Effector memory CD4-positive, alpha-beta T cell (primary cell): ENCODE data around the gene MPRIP.

Source experiments
- DNase-seq, 3 donors: peaks; one replicate each; pipeline ENCODE4 v3.0.0-alpha.2; 2020
- H3K27ac ChIP-seq: 2 replicates; pipeline ENCODE4 v1.7.0; 2013; ENCODE audit warnings: mild to moderate bottlenecking, low read length, moderate library complexity; ENCODE audit not compliant: insufficient read depth, poor library complexity, severe bottlenecking
- H3K27me3 ChIP-seq: replicated peaks from 2 replicates; pipeline ENCODE4 v1.7.0; 2013; ENCODE audit warnings: mild to moderate bottlenecking, low read length; ENCODE audit not compliant: insufficient read depth, control insufficient read depth, poor library complexity, severe bottlenecking
- H3K36me3 ChIP-seq: 2 replicates; pipeline ENCODE4 v1.7.0; 2013; ENCODE audit warnings: mild to moderate bottlenecking, low read length, moderate library complexity; ENCODE audit not compliant: control insufficient read depth, insufficient read depth
- H3K4me1 ChIP-seq: 2 replicates; pipeline ENCODE4 v1.7.0; 2013; ENCODE audit warnings: low read length, mild to moderate bottlenecking; ENCODE audit not compliant: control insufficient read depth, insufficient read depth, poor library complexity, severe bottlenecking
- H3K4me3 ChIP-seq: 2 replicates; pipeline ENCODE4 v1.7.0; 2013; ENCODE audit warnings: low read length, low read depth, mild to moderate bottlenecking; ENCODE audit not compliant: insufficient read depth, poor library complexity, severe bottlenecking
- H3K9me3 ChIP-seq: 2 replicates; pipeline ENCODE4 v1.7.0; 2013; ENCODE audit warnings: mild to moderate bottlenecking, low read length, moderate library complexity; ENCODE audit not compliant: control insufficient read depth

MPRIP gene

DNA sequence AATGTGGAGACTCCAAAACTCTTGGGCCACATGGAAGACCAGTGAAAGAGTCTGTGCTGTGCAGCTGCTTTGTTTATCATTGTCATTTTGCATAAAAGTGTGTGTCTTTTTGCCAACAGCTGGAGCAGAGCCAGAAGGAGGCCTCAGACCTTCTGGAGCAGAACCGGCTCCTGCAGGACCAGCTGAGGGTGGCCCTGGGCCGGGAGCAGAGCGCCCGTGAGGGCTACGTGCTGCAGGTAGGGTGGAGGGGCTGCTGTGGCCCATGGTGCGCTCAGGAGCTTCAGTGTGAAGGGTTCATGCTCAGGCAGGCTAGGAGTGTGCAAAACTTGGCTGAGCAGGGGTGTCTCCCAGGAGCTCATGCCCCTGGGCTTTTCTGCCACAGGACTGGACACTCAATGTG lies 118.9 kb downstream of the MPRIP start:
- Histone ChIP-seq H3K27me3 (no peaks in the 10 kb centered on the region), H3K36me3 (peaks cover 85% of the 10 kb centered on the region)
- no peak for DNase-seq

DNA sequence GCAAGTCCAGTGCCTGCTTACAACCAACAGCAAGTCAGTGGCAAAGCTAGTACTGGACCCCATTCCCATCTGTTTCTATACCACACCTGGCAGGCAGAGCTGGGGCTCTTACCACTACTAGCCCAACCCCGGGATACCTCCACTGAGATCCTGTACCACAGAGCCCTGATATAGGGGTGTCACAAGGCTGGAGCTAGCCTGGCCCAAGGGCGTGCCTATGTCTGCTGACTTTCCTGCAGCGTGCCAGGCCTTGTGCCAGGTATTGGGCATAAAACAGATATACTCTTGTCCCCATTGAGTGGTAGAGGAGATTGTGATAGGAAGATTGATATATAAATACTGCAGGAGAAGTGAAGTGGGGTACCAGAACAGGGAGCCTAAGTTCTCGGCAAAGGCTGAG lies 119.5 kb downstream of the MPRIP start:
- Histone ChIP-seq H3K27me3 (no peaks in the 10 kb centered on the region), H3K27ac (no peak overlapping the region), H3K4me1 (no peaks in the 10 kb centered on the region), H3K36me3 (peaks cover 86% of the 10 kb centered on the region), H3K9me3 (no peaks in the 10 kb centered on the region), H3K4me3 (no peak overlapping the region)
- DNase-seq: no peak

More for the DNA sequence above, 118.9 kb downstream of the MPRIP start:
- H3K4me3 ChIP-seq: no peak overlapping the region
- H3K9me3 ChIP-seq: no peaks in the 10 kb centered on the region
- H3K4me1 ChIP-seq: no peaks in the 10 kb centered on the region
- H3K27ac ChIP-seq: no peak overlapping the region

GRCh38 chr17:17164156-17164555 lies 121.9 kb downstream of the MPRIP start:
- peaks cover 85% of the 10 kb centered on the region for H3K36me3 ChIP-seq
- H3K4me1 ChIP-seq: no peaks in the 10 kb centered on the region
- no peak overlapping the region for H3K4me3 ChIP-seq
- DNase-seq: no peak
- no peak overlapping the region for H3K27ac ChIP-seq
- H3K9me3 ChIP-seq: no peaks in the 10 kb centered on the region
- H3K27me3 ChIP-seq: no peaks in the 10 kb centered on the region

DNA sequence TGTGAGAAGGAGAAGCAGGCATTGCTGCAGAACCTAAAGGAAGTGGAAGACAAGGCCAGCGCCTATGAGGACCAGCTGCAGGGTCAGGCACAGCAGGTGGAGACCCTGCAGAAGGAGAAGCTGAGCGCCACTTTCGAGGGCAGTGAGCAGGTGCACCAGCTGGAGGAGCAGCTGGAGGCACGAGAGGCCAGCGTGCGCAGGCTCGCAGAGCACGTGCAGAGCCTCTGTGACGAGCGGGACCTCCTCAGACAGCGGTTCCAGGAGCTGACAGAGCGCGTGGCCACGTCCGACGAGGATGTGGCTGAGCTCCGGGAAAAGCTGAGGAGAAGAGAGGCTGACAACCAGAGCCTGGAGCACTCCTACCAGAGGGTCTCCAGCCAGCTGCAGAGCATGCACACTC lies 122.4 kb downstream of the MPRIP start:
- DNase-seq: no peak
- no peaks in the 10 kb centered on the region for H3K4me1 ChIP-seq
- no peaks in the 10 kb centered on the region for H3K27me3 ChIP-seq
- peaks cover 81% of the 10 kb centered on the region for H3K36me3 ChIP-seq
- no peaks in the 10 kb centered on the region for H3K9me3 ChIP-seq
- H3K4me3 ChIP-seq: no peak overlapping the region
- H3K27ac ChIP-seq: no peak overlapping the region

GRCh38 chr17:17165666-17166308 lies 123.5 kb downstream of the MPRIP start:
- DNase-seq: no peak
- no peaks in the 10 kb centered on the region for H3K9me3 ChIP-seq
- H3K4me3 ChIP-seq: no peak overlapping the region
- H3K36me3 ChIP-seq: peaks cover 72% of the 10 kb centered on the region
- no peaks in the 10 kb centered on the region for H3K27me3 ChIP-seq
- peaks cover 7% of the 10 kb centered on the region for H3K4me1 ChIP-seq
- no peak overlapping the region for H3K27ac ChIP-seq

GRCh38 chr17:17166446-17166845 lies 124.2 kb downstream of the MPRIP start:
- no peak for DNase-seq
- Histone ChIP-seq H3K4me1 (peaks cover 14% of the 10 kb centered on the region), H3K36me3 (peaks cover 65% of the 10 kb centered on the region), H3K27me3 (no peaks in the 10 kb centered on the region), H3K9me3 (no peaks in the 10 kb centered on the region), H3K4me3 (no peak overlapping the region), H3K27ac (no peak overlapping the region)

GRCh38 chr17:17167356-17167755 lies 125.1 kb downstream of the MPRIP start:
- Histone ChIP-seq H3K4me1 (peaks cover 23% of the 10 kb centered on the region), H3K36me3 (peaks cover 62% of the 10 kb centered on the region), H3K27ac (no peak overlapping the region), H3K9me3 (no peaks in the 10 kb centered on the region), H3K27me3 (no peaks in the 10 kb centered on the region), H3K4me3 (no peak overlapping the region)
- no peak for DNase-seq

- H3K4me3 ChIP-seq: no peak overlapping the region
- no peaks in the 10 kb centered on the region for H3K9me3 ChIP-seq
- H3K36me3 ChIP-seq: peaks cover 58% of the 10 kb centered on the region
- no peak for DNase-seq
- no peaks in the 10 kb centered on the region for H3K27me3 ChIP-seq
- H3K4me1 ChIP-seq: peaks cover 29% of the 10 kb centered on the region
- H3K27ac ChIP-seq: no peak overlapping the region
Observed at GRCh38 chr17:17167986-17168385, 125.7 kb downstream of the MPRIP start.

DNA sequence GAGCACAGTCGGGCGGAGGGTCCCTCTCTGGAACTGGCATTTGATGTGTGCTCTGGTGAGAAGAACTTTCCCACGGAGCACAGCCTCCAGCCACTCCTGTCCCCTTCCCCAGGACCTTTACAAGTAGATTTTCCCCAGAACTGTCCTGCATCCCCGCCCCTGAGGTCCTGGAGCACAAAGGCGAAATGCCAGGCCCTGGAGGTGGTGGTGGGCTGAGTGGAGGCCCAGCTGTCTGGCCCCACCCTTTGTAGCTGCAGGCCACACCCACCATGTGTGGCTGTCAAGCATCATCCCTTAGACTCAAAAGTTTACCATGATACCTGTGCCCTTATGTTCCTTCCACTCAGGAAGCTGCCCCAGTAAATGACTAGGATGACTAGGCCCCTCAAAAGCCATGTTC lies 126.1 kb downstream of the MPRIP start:
- peaks cover 33% of the 10 kb centered on the region for H3K4me1 ChIP-seq
- H3K36me3 ChIP-seq: peaks cover 54% of the 10 kb centered on the region
- no peak overlapping the region for H3K27ac ChIP-seq
- no peaks in the 10 kb centered on the region for H3K27me3 ChIP-seq
- H3K9me3 ChIP-seq: no peaks in the 10 kb centered on the region
- DNase-seq: no peak
- no peak overlapping the region for H3K4me3 ChIP-seq

GRCh38 chr17:17169396-17169795 lies 127.1 kb downstream of the MPRIP start:
- peaks cover 49% of the 10 kb centered on the region for H3K36me3 ChIP-seq
- H3K27me3 ChIP-seq: no peaks in the 10 kb centered on the region
- no peak overlapping the region for H3K4me3 ChIP-seq
- no peak overlapping the region for H3K27ac ChIP-seq
- no peak for DNase-seq
- H3K9me3 ChIP-seq: no peaks in the 10 kb centered on the region
- H3K4me1 ChIP-seq: peaks cover 38% of the 10 kb centered on the region
